AML-193 (cell line): ENCODE data around the gene DYNLRB2.

Experiments used
- DNase-seq, 2 experiments: peaks; one replicate each; lab custom pipeline; 2025; lab: John Stamatoyannopoulos, UW

DYNLRB2 gene

GRCh38 chr16:80552277-80552676 is 11.5 kb downstream of the DYNLRB2 start:
- no peak for DNase-seq

GRCh38 chr16:80554033-80554432 is 13.2 kb downstream of the DYNLRB2 start:
- peak; percentile 41 to 44 for DNase-seq

GRCh38 chr16:80556481-80556880 is 15.7 kb downstream of the DYNLRB2 start:
- no peak for DNase-seq

- no peak for DNase-seq
Observed at GRCh38 chr16:80557037-80557436, 16.2 kb downstream of the DYNLRB2 start.

GRCh38 chr16:80559369-80559768 is 18.6 kb downstream of the DYNLRB2 start:
- no peak for DNase-seq

- DNase-seq: no peak
Observed at GRCh38 chr16:80563066-80563465, 22.3 kb downstream of the DYNLRB2 start.

- no peak for DNase-seq
Observed at GRCh38 chr16:80564394-80564793, 23.6 kb downstream of the DYNLRB2 start.

- no peak for DNase-seq
Observed at GRCh38 chr16:80569440-80570105, 28.8 kb downstream of the DYNLRB2 start.

GRCh38 chr16:80570106-80570478 is 29.3 kb downstream of the DYNLRB2 start:
- DNase-seq: no peak

- DNase-seq: no peak
Observed at GRCh38 chr16:80573700-80574120, 32.9 kb downstream of the DYNLRB2 start.

- no peak for DNase-seq
Observed at GRCh38 chr16:80576343-80576912, 35.6 kb downstream of the DYNLRB2 start.

- DNase-seq: no peak
Observed at GRCh38 chr16:80577485-80578280, 36.9 kb downstream of the DYNLRB2 start.

GRCh38 chr16:80580109-80580832 is 39.5 kb downstream of the DYNLRB2 start:
- no peak for DNase-seq

GRCh38 chr16:80583466-80583865 is 42.7 kb downstream of the DYNLRB2 start:
- no peak for DNase-seq

GRCh38 chr16:80585764-80586163 is 45.0 kb downstream of the DYNLRB2 start:
- DNase-seq: no peak

GRCh38 chr16:80586476-80586875 is 45.7 kb downstream of the DYNLRB2 start:
- DNase-seq: no peak

GRCh38 chr16:80587071-80587470 is 46.3 kb downstream of the DYNLRB2 start:
- DNase-seq: no peak

GRCh38 chr16:80591071-80591915 is 50.5 kb downstream of the DYNLRB2 start:
- no peak for DNase-seq

- no peak for DNase-seq
Observed at GRCh38 chr16:80592273-80592672, 51.5 kb downstream of the DYNLRB2 start.

- no peak for DNase-seq
Observed at GRCh38 chr16:80594756-80595155, 54.0 kb downstream of the DYNLRB2 start.

- no peak for DNase-seq
Observed at GRCh38 chr16:80596507-80597207, 55.9 kb downstream of the DYNLRB2 start.
